Liver (tissue), 9 donors: ENCODE data around the gene ZNF382. TPM values are rescaled to one million over a fixed set of nuclear protein-coding genes. Genes with fewer than 3 reads are reported as not detected.

Source experiments
- DNase-seq: peaks from one replicate; pipeline ENCODE4 v3.0.0-alpha.2; 2017; ENCODE audit warnings: low spot score
- H3K27ac ChIP-seq, 2 donors: one replicate each; pipeline ENCODE4 v1.7.0; 2013; ENCODE audit warnings: inconsistent platforms in 2 of 2, low read length in 2 of 2, control low read depth in 1 of 2, low read depth in 1 of 2, mild to moderate bottlenecking in 1 of 2
- H3K27me3 ChIP-seq, 4 donors: one replicate each; pipeline versions ENCODE4 v1.6.1 to v1.7.0; 2013; ENCODE audit warnings: low read length in 3 of 4, inconsistent platforms in 1 of 4, mild to moderate bottlenecking in 1 of 4, moderate library complexity in 1 of 4; ENCODE audit not compliant: control insufficient read depth in 4 of 4, insufficient read depth in 4 of 4
- H3K36me3 ChIP-seq, 4 donors: one replicate each; pipeline versions ENCODE4 v1.6.1 to v1.7.0; 2013; ENCODE audit warnings: low read length in 3 of 4, mild to moderate bottlenecking in 3 of 4, low read depth in 1 of 4, moderate library complexity in 1 of 4; ENCODE audit not compliant: control insufficient read depth in 4 of 4, insufficient read depth in 3 of 4
- H3K4me1 ChIP-seq, 4 donors: one replicate each; pipeline versions ENCODE4 v1.6.1 to v1.7.0; 2013; ENCODE audit warnings: low read length in 3 of 4, mild to moderate bottlenecking in 3 of 4, moderate library complexity in 1 of 4; ENCODE audit not compliant: control insufficient read depth in 4 of 4, insufficient read depth in 4 of 4
- H3K4me3 ChIP-seq, 3 donors: one replicate each; pipeline versions ENCODE4 v1.6.1 to v1.7.0; 2013; ENCODE audit warnings: low read length in 3 of 3, control low read depth in 1 of 3, low read depth in 1 of 3, mild to moderate bottlenecking in 1 of 3
- H3K9ac ChIP-seq, 2 donors: one replicate each; pipeline ENCODE4 v1.7.0; 2013; ENCODE audit warnings: low read length in 2 of 2, mild to moderate bottlenecking in 2 of 2, moderate library complexity in 2 of 2, control low read depth in 1 of 2, low read depth in 1 of 2
- H3K9me3 ChIP-seq, 4 donors: one replicate each; pipeline versions ENCODE4 v1.6.1 to v1.7.0; 2013; ENCODE audit warnings: low read length in 3 of 4; ENCODE audit not compliant: control insufficient read depth in 4 of 4
- ATF3 ChIP-seq: IDR thresholded peaks from 2 replicates; pipeline ENCODE4 v1.6.1; 2016; ENCODE audit warnings: antibody characterized with exemption
- CTCF ChIP-seq: fragments of 150-350 bp; IDR thresholded peaks from 2 replicates; pipeline ENCODE4 v1.5.1; 2017; ENCODE audit warnings: improper control_type of control experiment, low read depth, low read length; ENCODE audit not compliant: missing input control
- EGR1 ChIP-seq, 2 donors: IDR thresholded peaks; 2 replicates each; pipeline ENCODE4 v1.6.1; 2016 to 2018; ENCODE audit warnings: antibody characterized with exemption in 2 of 2, low read depth in 2 of 2
- FOXA2 ChIP-seq: IDR thresholded peaks from 2 replicates; pipeline ENCODE4 v1.6.1; 2016; ENCODE audit warnings: antibody characterized with exemption
- GABPA ChIP-seq, 2 donors: IDR thresholded peaks in 1 of 2; conservative IDR thresholded peaks in 1 of 2; 2 replicates each; pipeline ENCODE4 v1.6.1; 2016; ENCODE audit warnings: antibody characterized with exemption in 2 of 2, mild to moderate bottlenecking in 1 of 2, moderate library complexity in 1 of 2
- HNF4G ChIP-seq: IDR thresholded peaks from 2 replicates; pipeline ENCODE4 v1.6.1; 2016; ENCODE audit warnings: antibody characterized with exemption
- JUND ChIP-seq, 2 donors: IDR thresholded peaks; 2 replicates each; pipeline ENCODE4 v1.6.1; 2016; ENCODE audit warnings: antibody characterized with exemption in 2 of 2
- MAX ChIP-seq: IDR thresholded peaks from 2 replicates; pipeline ENCODE4 v1.6.1; 2016; ENCODE audit warnings: antibody characterized with exemption
- NR2F2 ChIP-seq: IDR thresholded peaks from 2 replicates; pipeline ENCODE4 v1.6.1; 2016; ENCODE audit warnings: antibody characterized with exemption
- RAD21 ChIP-seq, 2 donors: IDR thresholded peaks; 2 replicates each; pipeline ENCODE4 v1.6.1; 2016; ENCODE audit warnings: antibody characterized with exemption in 2 of 2, mild to moderate bottlenecking in 2 of 2
- RXRA ChIP-seq, 2 donors: IDR thresholded peaks; 2 replicates each; pipeline ENCODE4 v1.6.1; 2017 to 2018; ENCODE audit warnings: antibody characterized with exemption in 2 of 2, mild to moderate bottlenecking in 1 of 2
- SP1 ChIP-seq: IDR thresholded peaks from 2 replicates; pipeline ENCODE4 v1.6.1; 2018; ENCODE audit warnings: antibody characterized with exemption, mild to moderate bottlenecking
- YY1 ChIP-seq: IDR thresholded peaks from 2 replicates; pipeline ENCODE4 v1.6.1; 2016; ENCODE audit warnings: antibody characterized with exemption, mild to moderate bottlenecking
- ZBTB33 ChIP-seq: IDR thresholded peaks from 2 replicates; pipeline ENCODE4 v1.6.1; 2016; ENCODE audit warnings: antibody characterized with exemption
- WGBS: extraction: QIAGEN DNeasy Blood & Tissue Kit; methylation state at CpG from one replicate; pipeline ENCODE4 v1.1.7; 2013; 5-methylcytosine and 5-hydroxymethylcytosine counted together
- polyA plus RNA-seq, 2 donors: library from polyadenylated mRNA; stranded (reverse) in 1 of 2; unstranded in 1 of 2; fragments of 200-250 nt in 1 of 2; fragments of >200 nt in 1 of 2; fragmentation: Nextera tagmentation in 1 of 2; extraction: Ambion mirVana in 1 of 2; gene quantifications; one replicate each; pipeline versions ENCODE4 v1.2.1 to v1.2.3, GENCODE V29; 2013 to 2015
- total RNA-seq, 2 donors: library from RNA; depleted of rRNA; stranded (reverse); fragments of >200 nt; gene quantifications; one replicate each; pipeline ENCODE4 v1.2.3, GENCODE V29; 2014
- donor health status: healthy.
- donor health status: healthy.
- donor health status: healthy.
- donor health status: healthy.
- donor health status: healthy.

ZNF382 gene
- total and polyA plus RNA-seq, 4 donors: 0.20 to 3.8 (median 1.4) TPM

- H3K9me3 ChIP-seq: peaks cover 42 to 86% (median 59%) of the 10 kb centered on the region in 4 donors
- TF ChIP-seq SP1: no peak
- no peak for TF ChIP-seq GABPA (IDR thresholded peaks at IDR 0.05 in 1 of 2, conservative IDR thresholded peaks at IDR 0.05 in 1 of 2)
- TF ChIP-seq RAD21 (IDR thresholded peaks at IDR 0.05): no peak
- no peak for TF ChIP-seq FOXA2
- TF ChIP-seq YY1: no peak
- no peak for TF ChIP-seq EGR1 (IDR thresholded peaks at IDR 0.05; ENCODE audit: low read depth in 2 of 2)
- TF ChIP-seq CTCF: no peak
- no peak for TF ChIP-seq ATF3
- TF ChIP-seq MAX: no peak
- no peak for TF ChIP-seq JUND (IDR thresholded peaks at IDR 0.05)
- no peak for TF ChIP-seq ZBTB33
- H3K27ac ChIP-seq: no peak overlapping the region
- no peaks in the 10 kb centered on the region for H3K4me1 ChIP-seq
- peak overlapping the region in 2 of 3 donors; percentile 27 to 51 for H3K4me3 ChIP-seq
- no peak overlapping the region for H3K9ac ChIP-seq
- H3K36me3 ChIP-seq: peaks cover 0 to 3% (median 1%) of the 10 kb centered on the region in 4 donors
- WGBS: 95% methylated on average over 5 of the region's 5 CpGs
- H3K27me3 ChIP-seq: no peaks in the 10 kb centered on the region
- no peak for DNase-seq
Measured at GRCh38 chr19:36627057-36627456, 21.9 kb downstream of the ZNF382 start.

GRCh38 chr19:36635342-36635741 is 30.2 kb downstream of the ZNF382 start:
- H3K9ac ChIP-seq: no peak overlapping the region
- H3K27me3 ChIP-seq: no peaks in the 10 kb centered on the region
- no peak overlapping the region for H3K27ac ChIP-seq
- peak overlapping the region in 1 of 3 donors; percentile 43 for H3K4me3 ChIP-seq
- peaks cover 2 to 21% (median 15%) of the 10 kb centered on the region in 4 donors for H3K36me3 ChIP-seq
- H3K9me3 ChIP-seq: peaks cover 49 to 82% (median 68%) of the 10 kb centered on the region in 4 donors
- no peak for TF ChIP-seq RXRA (IDR thresholded peaks at IDR 0.05)
- TF ChIP-seq HNF4G: no peak
- no peak for TF ChIP-seq NR2F2
- TF ChIP-seq ATF3: no peak
- H3K4me1 ChIP-seq: no peaks in the 10 kb centered on the region
- WGBS: 95% methylated on average over 2 of the region's 2 CpGs
- no peak for DNase-seq
